Mammary epithelial cell (primary cell): ENCODE results near the gene PRR16.

Experiments
- CTCF ChIP-seq, 2 donors: IDR thresholded peaks in 1 of 2; conservative IDR thresholded peaks in 1 of 2; 2 replicates each; pipeline ENCODE4 v1.5.1; 2011 to 2012; ENCODE audit warnings: inconsistent platforms in 2 of 2, low read length in 2 of 2, mild to moderate bottlenecking in 2 of 2, control low read depth in 1 of 2, low read depth in 1 of 2; ENCODE audit not compliant: insufficient read depth in 1 of 2; ENCODE audit errors: extremely low read depth in 1 of 2
- EZH2 ChIP-seq: IDR thresholded peaks from 2 replicates; pipeline ENCODE4 v1.6.1; 2012; ENCODE audit warnings: low read length, inconsistent platforms, borderline replicate concordance

- TF ChIP-seq CTCF (conservative IDR thresholded peaks at IDR 0.05 in 1 of 2, IDR thresholded peaks at IDR 0.05 in 1 of 2; ENCODE audit: extremely low read depth in 1 of 2, insufficient read depth in 1 of 2, low read depth in 1 of 2, low read length in 2 of 2) (no peak), EZH2 (no peak)
Measured at GRCh38 chr5:120461251-120461650, 2.8 kb upstream of the PRR16 start.
